GM19463 (cell line): ENCODE results near the gene C6orf47.
A peak's percentile ranks its signal among the peaks of the same experiment; 100 is the strongest.

Experiments used
- ATAC-seq: cut with Tn5 transposase; IDR thresholded peaks from one replicate; pipeline ENCODE4 v1.9.1; 2021; ENCODE audit warnings: mild to moderate bottlenecking, moderate library complexity; ENCODE audit not compliant: unreplicated experiment

C6orf47 gene

DNA sequence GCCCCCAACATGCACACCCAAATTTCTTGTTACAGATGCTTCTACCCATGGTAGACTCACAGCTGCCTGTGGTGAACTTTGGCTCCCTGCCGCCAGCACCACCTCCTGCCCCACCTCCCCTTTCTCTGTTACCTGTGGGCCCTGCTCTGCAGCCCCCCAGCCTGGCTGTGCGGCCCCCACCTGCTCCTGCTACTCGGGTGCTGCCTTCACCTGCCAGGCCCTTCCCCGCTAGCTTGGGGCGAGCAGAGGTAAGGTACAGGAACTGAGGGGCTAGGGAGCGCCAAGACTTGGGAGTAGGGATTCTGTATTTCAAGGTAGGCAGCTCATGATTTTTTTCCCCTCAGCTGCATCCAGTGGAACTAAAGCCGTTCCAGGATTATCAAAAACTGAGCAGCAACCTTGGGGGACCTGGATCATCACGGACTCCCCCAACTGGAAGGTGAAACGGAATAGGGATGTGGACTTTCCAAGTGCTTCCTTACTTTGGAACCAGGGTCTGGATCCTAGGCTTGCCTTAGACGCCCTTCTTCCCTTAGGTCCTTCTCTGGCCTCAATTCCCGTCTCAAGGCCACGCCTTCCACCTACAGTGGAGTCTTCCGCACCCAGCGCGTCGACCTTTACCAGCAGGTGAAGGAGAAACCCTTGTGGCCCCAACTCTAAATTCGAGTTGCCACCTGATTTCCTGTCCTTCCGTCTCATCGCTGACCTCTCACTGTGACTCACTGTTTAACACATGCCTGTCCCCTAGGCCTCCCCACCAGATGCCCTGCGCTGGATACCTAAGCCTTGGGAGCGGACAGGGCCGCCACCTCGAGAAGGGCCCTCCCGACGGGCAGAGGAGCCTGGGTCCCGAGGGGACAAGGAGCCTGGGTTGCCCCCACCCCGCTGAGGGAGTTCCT is 23.6 kb downstream of the C6orf47 start:
- ATAC-seq: no peak

DNA sequence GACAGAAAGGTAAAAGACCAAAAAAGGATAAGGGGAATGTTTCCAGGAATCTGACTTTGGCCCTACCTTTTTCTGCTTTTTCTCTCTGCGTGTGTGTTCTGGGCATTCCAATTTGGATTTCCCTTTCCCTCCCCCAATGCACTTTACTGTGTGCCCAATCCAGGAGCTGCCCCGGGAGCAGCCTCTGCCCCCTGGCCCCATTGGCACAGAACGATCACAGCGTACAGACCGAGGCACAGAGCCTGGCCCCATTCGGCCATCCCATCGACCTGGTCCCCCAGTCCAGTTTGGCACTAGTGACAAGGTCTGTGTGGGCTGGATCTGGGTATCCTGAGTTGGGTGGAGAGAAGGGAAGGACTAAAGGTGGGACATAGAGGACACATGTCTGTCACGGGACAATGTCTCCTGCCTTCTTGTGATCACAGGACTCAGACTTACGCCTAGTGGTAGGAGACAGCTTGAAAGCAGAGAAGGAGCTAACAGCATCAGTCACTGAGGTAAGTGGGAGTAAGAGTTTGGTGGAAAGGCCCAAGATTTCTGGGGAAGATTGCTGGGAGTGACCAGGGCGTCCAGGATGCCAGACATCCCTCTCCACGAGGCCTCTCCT is 25.5 kb downstream of the C6orf47 start:
- no peak for ATAC-seq

DNA sequence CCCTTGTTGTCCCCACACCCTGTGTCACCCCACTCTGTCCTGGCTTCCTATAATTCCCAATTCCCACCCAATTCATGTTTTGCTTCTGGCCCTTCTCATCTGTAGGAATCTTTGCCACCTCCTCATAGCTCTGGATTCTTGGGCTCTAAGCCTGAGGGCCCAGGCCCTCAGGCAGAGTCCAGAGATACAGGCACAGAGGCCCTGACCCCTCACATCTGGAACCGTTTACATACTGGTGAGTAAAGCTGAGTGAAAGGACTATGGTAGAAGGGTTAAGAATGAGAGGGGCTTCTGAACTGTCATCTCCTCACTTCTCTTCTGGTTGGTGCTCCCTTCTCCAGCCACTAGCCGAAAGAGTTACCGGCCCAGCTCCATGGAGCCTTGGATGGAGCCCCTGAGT is 26.4 kb downstream of the C6orf47 start:
- no peak for ATAC-seq

DNA sequence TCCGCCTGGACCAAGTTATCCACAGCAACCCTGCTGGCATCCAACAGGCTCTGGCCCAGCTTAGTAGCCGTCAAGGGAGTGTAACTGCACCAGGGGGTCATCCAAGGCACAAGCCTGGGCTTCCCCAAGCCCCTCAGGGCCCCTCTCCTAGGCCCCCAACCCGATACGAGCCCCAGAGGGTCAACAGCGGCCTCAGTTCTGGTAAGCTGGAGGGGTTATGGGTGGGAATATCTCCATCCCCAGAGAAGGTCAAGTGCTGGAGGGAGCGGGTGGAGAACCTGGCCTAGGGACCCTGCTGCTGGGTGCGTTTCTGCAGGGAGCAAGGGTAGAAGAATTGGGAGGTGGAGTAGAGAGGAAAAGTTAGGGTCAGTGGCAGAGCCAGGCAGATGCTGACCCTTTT is 27.1 kb downstream of the C6orf47 start:
- ATAC-seq: no peak

DNA sequence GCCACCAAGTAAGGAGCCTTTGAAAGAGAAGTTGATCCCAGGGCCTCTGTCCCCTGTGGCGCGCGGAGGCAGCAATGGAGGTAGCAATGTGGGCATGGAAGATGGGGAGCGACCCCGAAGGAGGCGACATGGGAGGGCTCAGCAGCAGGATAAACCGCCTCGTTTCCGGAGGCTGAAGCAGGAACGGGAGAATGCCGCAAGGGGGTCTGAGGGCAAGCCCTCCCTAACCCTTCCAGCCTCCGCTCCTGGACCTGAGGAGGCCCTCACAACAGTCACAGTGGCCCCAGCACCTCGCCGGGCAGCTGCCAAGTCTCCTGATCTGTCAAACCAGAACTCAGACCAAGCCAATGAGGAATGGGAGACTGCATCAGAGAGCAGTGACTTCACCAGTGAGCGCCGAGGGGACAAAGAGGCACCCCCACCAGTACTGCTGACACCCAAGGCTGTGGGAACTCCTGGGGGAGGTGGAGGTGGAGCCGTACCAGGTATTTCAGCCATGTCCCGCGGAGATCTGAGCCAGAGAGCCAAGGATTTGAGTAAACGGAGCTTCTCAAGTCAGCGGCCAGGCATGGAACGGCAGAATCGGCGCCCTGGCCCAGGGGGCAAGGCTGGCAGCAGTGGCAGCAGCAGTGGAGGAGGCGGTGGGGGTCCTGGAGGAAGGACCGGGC is 28.2 kb downstream of the C6orf47 start:
- no peak for ATAC-seq

DNA sequence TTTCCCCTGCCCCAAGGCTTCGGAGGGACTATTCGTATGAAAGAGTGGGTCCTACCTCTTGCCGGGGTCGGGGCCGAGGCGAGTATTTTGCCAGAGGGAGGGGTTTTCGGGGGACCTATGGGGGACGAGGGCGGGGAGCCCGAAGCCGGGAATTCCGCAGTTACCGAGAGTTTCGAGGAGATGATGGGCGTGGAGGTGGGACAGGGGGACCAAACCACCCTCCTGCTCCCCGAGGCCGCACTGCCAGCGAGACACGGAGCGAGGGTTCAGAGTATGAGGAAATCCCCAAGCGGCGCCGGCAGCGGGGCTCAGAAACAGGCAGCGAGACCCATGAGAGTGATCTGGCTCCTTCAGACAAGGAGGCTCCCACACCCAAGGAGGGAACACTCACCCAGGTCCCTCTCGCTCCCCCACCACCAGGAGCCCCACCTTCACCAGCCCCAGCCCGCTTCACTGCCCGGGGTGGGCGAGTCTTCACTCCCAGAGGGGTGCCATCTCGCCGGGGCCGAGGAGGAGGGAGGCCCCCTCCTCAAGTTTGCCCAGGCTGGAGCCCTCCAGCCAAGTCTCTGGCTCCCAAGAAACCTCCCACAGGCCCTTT is 28.8 kb downstream of the C6orf47 start:
- ATAC-seq: no peak

DNA sequence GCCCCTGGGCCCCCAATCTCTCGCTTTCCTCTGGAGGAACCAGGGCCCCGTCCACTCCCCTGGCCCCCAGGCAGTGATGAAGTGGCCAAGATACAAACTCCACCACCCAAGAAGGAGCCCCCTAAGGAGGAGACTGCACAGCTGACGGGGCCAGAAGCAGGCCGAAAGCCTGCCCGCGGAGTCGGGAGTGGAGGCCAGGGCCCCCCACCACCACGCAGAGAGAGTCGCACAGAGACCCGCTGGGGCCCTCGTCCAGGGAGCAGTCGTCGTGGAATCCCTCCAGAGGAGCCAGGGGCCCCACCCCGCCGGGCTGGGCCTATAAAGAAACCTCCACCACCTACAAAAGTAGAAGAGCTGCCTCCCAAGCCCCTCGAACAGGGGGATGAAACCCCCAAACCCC is 29.4 kb downstream of the C6orf47 start:
- ATAC-seq: no peak

DNA sequence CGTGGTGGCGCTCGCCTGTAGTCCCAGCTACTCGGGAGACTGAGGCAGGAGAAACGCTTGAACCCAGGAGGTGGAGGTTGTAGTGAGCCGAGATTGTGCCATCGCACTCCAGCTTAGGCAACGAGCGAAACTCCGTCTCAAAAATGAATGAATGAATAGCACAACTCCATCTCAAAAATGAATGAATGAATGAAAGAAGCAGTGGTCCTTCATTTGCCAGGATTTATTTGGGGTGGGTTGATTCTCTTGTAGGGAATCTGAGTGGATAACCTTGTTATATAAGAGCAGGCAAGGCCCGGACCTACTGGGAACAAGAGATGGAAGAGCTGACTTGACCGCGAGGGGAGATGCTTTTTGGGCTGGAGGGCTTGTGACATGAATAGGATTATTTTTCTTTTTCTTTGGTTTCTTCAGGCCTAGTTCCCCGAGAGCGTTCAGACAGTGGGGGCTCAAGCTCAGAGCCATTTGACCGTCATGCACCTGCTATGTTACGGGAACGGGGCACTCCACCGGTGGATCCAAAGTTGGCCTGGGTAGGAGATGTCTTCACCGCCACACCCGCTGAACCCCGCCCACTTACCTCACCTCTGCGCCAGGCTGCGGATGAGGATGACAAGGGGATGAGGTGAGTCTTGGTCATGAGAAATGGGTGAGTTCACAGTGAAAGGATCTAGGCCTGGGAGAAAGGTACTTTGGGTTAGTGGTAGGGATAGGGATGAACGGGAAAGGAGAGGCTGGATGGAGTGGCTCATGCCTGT is 30.2 kb downstream of the C6orf47 start:
- no peak for ATAC-seq

DNA sequence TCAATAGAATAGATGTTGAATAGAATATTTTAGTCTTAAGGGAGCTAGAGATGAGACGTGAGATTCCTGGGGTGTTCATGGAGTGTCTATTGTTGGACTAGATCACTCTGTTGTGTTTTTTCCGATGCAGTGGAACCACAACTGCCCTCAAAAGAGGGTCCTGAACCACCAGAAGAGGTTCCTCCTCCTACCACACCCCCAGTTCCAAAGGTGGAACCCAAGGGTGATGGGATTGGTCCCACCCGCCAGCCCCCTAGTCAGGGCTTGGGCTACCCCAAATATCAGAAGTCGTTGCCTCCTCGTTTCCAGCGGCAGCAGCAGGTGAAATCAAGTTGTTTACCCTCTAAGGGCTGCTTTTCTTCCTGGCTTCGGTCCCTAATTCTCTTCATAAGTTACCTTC is 31.6 kb downstream of the C6orf47 start:
- no peak for ATAC-seq

DNA sequence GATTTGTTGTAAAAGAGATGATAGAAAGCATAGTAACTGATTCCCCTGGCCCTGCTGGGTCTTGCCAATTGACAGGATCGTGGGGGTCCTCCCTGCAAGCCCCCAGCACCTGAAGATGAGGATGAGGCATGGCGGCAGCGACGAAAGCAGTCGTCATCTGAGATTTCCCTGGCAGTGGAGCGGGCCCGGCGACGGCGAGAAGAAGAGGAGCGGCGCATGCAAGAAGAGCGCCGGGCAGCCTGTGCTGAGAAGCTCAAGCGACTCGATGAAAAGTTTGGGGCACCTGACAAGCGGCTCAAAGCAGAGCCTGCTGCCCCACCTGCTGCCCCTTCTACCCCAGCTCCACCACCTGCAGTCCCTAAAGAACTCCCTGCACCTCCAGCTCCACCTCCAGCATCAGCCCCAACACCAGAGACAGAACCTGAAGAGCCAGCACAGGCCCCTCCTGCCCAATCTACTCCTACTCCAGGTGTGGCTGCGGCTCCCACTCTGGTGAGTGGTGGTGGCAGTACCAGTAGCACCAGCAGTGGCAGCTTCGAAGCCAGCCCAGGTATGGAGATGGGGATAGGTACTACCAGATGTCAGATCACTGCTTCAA is 32.8 kb downstream of the C6orf47 start:
- no peak for ATAC-seq

DNA sequence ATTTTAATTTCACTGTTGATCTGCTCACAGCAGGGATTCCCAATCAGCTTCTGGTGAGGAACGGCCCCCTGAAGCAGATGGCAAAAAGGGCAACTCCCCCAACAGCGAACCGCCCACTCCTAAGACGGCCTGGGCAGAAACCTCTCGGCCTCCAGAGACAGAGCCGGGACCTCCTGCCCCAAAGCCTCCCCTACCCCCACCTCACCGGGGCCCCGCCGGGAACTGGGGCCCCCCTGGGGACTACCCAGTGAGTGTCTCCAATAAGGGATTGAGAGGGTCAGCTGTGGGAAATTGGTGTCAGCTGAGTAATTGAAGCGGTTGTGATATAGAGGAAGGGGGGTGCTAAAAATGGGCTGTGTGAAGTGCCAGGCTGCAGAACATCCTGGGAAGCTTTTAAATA is 33.6 kb downstream of the C6orf47 start:
- ATAC-seq: no peak

DNA sequence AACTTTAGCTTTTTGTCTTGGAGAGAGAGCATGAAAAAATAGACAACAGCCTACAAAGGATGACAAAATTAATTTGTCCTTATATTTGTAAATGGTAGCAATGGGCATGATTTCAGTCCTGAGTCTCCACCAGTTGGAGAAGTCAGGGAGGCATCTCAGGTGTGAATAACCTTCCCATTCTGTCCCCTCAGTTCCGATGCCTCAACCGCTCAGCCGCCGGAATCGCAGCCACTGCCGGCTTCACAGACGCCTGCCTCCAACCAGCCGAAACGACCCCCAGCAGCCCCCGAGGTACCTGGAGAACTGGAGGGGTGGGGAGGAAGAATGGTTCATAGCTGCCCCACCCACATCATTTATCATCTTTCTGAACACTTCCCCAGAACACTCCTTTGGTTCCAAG is 36.5 kb downstream of the C6orf47 start:
- no peak for ATAC-seq

DNA sequence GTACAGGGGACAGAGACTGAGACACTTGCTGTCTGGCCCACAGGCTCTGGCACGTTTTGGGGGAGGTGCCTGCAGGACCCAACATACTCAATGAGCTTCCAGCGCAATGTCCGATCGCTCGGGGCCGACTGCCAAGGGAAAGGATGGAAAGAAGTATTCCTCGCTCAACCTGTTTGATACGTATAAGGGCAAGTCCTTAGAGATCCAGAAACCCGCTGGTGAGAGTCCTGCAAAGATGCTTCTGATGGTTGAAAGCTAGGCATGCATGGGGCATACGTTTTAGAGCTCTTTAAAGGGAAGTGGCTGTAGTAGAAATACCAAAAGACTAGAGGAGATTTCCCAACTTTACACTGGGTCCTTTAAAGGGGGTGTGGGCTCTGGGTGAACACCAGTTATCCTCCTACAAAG is 37.9 kb downstream of the C6orf47 start:
- ATAC-seq: no peak

DNA sequence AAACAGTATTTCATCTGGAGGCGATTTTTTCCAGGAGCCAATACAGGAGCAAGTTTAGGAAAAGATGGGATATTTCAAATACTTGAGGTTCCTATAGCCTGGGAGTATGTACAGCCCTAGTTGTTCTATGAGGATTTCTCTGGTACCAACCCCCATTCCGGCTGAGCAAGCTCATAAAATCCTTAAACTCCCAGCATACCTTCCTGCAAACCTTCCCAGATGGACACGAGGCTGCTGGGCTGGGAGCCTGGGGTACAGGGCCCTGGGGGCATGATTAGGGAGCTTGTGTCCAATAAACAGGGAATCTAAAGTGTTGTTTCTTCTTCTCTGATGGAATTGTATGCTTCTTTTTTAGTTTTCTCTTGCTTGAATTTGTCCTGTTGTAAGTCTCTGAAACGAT is 38.6 kb downstream of the C6orf47 start:
- no peak for ATAC-seq

DNA sequence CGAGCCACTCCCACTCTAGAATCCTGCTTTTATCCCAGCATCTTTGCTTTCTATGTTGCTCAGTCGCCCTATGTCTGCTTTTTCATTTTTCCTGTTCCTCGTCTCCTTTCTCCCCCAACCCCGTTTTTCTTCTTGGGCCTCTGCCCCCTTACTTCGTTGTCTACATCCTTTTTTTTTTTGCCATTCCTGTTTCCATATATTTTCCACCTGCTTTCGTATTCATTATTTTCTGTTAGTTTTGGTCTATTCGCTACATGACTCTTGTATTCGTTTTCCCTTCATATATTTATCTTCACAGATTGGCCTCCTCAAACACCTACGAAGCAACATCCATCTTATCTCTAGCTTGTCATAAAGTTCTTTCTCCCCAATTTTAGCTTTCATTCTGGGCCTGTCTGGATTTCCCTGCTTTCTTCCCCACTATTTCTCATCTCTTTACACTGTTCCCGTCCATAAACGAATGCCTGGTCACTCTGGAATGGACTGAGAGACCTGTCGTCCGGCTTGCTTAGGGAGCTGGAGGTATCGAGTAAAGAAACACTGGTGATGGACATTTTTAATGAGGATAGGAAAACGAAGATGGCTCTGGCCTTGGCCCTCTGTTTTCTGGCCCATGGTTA is 39.1 kb downstream of the C6orf47 start:
- no peak for ATAC-seq

DNA sequence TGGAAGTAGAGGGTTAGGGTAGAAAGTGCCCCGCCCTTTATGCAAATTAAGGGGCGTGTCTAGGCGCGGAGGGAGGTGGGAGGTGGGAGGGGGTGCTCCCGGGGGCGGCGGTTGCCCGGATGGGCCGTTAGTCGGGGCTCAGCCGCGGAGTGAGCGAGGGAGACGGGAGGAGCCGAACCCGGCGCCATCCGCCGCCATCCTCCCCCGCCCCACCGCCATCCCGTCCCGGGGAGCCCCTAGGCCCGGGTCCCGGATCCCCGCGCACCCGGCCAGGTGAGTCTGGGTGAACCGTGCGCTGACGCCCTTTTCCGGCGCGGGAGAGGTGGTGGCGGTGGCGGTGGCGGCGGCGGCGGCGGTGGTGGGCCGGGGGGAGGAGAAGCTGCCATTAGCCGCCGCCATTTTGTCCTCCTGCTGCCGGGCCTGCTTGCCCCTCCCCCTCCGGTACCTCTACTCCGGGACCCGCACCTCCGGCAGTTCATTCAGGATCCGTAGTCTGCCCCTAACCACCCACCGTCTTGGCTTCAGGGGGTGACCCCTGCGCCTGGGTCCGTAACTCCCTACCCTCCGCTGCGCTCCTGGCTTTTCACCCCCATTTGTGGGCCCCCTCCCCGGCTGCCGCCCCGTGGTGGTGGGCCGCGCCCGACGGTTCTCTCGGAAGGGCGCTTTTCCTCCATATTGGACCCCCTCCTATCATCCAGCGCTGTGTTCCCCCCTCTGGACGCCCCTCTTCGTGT is 39.8 kb downstream of the C6orf47 start, which contains the start of gene PRRC2A:
TSS of gene PRRC2A (plus strand) at position 130 of the 734 bp plus-strand sequence. CDS start 2,075 bp downstream, outside the sequence.
- peak; percentile 58 for ATAC-seq

DNA sequence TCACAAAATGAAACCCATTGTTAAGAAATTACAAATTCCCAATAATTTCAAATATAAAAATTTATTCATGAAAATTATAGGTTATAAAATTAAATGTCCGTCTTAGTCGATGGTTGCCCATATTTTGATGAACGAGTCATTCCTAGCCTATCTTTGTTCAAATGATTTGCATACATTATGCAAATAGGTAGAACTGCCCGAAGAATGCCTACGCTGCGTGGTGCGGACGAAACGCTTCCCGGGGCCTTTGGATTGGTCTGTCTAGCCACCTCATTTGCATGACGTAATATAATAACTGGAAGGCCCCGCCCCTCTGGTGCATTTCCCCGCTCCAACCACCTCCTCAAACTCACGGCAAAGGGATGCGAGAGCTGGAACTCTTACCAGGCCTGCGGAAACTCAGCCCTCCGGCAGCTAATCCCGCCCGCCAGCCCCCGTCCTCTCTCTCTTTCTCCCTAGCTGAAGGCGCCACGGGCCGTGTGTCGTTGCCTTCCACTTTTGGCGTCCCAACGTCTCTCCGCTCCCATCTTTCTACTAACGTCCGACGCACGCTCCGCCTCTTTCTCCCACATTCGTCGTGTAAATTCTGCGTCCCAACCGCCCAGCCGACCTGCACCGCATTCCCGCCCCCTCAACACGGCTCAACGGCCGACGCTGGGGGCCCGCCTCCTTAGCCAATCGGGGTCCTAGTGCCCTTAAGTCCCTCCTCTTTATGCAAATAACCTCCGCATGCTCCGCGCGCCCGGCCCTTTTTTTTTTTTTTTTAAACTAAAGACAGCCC is 40.6 kb downstream of the C6orf47 start:
- ATAC-seq: peak; percentile 73

DNA sequence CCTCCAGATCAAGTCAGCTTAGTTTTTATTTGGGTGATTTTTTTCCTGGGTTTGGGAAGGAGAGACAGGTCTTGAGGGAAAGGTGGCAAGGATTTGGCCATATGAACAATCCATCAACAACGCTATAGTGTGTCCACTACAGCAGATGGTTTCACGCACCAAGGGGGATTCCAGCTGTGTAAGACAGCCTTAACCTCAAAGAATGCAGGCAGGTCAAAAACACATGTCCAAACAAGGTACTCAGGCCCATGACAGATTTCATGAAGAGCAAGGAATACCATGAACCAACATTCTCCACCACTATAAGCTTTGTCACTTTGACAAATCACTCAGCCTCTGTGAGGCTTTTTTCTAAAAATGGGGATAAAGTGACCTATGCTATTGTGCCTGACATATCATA is 43.6 kb downstream of the C6orf47 start:
- no peak for ATAC-seq
